ENCODE results near the gene HMGCS1.

- no peak for TF ChIP-seq EZH2 (IDR thresholded peaks at IDR 0.05)
- no peak for TF ChIP-seq CTCF (IDR thresholded peaks at IDR 0.05 in 2 of 3, conservative IDR thresholded peaks at IDR 0.05 in 1 of 3; ENCODE audit: borderline replicate concordance in 1 of 3, insufficient read depth in 1 of 3, low read depth in 2 of 3, low read length in 2 of 3)
- no peak for TF ChIP-seq ELF1 (IDR thresholded peaks at IDR 0.05; ENCODE audit: borderline replicate concordance, low read depth)
- no peak for TF ChIP-seq SIN3A (IDR thresholded peaks at IDR 0.05; ENCODE audit: low read depth)
- no peak for TF ChIP-seq RAD21 (IDR thresholded peaks at IDR 0.05; ENCODE audit: low read depth)
- TF ChIP-seq POLR2A (IDR thresholded peaks at IDR 0.05; ENCODE audit: borderline replicate concordance, extremely low read depth, insufficient read depth, insufficient read length) = no peak
- TF ChIP-seq YY1 (IDR thresholded peaks at IDR 0.05; ENCODE audit: extremely low read depth, insufficient replicate concordance, low read depth, low read length) = no peak
Measured at GRCh38 chr5:43274435-43275114, 38.6 kb downstream of the HMGCS1 start.

Measured in HCT116 (cell line).